Posterior cingulate gyrus (tissue), 11 donors: ENCODE results near the gene MRRF.
"Not testable (repeated sequence)": the region's sequence is repeated elsewhere in the genome, so short reads cannot be mapped to it uniquely, and the experiment has no call there.

Source experiments
- DNase-seq, 10 donors: peaks; one replicate each; pipeline versions ENCODE4 v3.0.0 to v3.0.0-alpha.2; 2020 to 2021; ENCODE audit warnings: mixed read lengths in 3 of 10
- intact Hi-C: fragments of 100-400 bp; cut with DNase I; formaldehyde crosslinking; loops from one replicate; pipeline ENCODE4 v1.15.1; 2023

The MRRF gene

GRCh38 chr9:122268041-122268814 lies 3.5 kb downstream of the MRRF start:
- DNase-seq: no peak
- intact Hi-C loops: loop anchor here (5.0 to 10.0 kb wide), 2 partner anchors 79 to 143 kb away; no protein-coding TSS in a partner anchor

GRCh38 chr9:122274055-122274454 lies 9.4 kb downstream of the MRRF start:
- DNase-seq: no peak
- intact Hi-C loops: no loop called here

GRCh38 chr9:122276096-122276495 lies 11.4 kb downstream of the MRRF start:
- DNase-seq: no peak
- intact Hi-C loops: no loop called here

GRCh38 chr9:122277285-122277897 lies 12.7 kb downstream of the MRRF start:
- DNase-seq: no peak
- intact Hi-C loops: no loop called here

- DNase-seq: no peak
- intact Hi-C loops: no loop called here
Observed at GRCh38 chr9:122281368-122281767, 16.7 kb downstream of the MRRF start.

- no peak for DNase-seq
- intact Hi-C loops: no loop called here
Observed at GRCh38 chr9:122286764-122287163, 22.1 kb downstream of the MRRF start.

- intact Hi-C loops: no loop called here
- DNase-seq: no peak
Observed at GRCh38 chr9:122287214-122287720, 22.6 kb downstream of the MRRF start.

- DNase-seq: no peak
- intact Hi-C loops: no loop called here
Observed at GRCh38 chr9:122291458-122291857, 26.8 kb downstream of the MRRF start.

- intact Hi-C loops: no loop called here
- DNase-seq: no peak
Observed at GRCh38 chr9:122294531-122294930, 29.8 kb downstream of the MRRF start.

GRCh38 chr9:122297512-122297911 lies 32.8 kb downstream of the MRRF start:
- no peak for DNase-seq
- intact Hi-C loops: no loop called here

- no peak for DNase-seq
- intact Hi-C loops: no loop called here
Observed at GRCh38 chr9:122302237-122303093, 37.8 kb downstream of the MRRF start.

GRCh38 chr9:122307061-122307460 lies 42.4 kb downstream of the MRRF start:
- DNase-seq: no peak
- intact Hi-C loops: no loop called here

- no peak for DNase-seq
- intact Hi-C loops: no loop called here
Observed at GRCh38 chr9:122307925-122308324, 43.2 kb downstream of the MRRF start.

- DNase-seq: no peak
- intact Hi-C loops: no loop called here
Observed at GRCh38 chr9:122309861-122310260, 45.2 kb downstream of the MRRF start.

- intact Hi-C loops: no loop called here
Observed at GRCh38 chr9:122314165-122314564, 49.5 kb downstream of the MRRF start.

GRCh38 chr9:122315534-122315933 lies 50.9 kb downstream of the MRRF start:
- intact Hi-C loops: no loop called here
- no peak for DNase-seq

More at GRCh38 chr9:122314165-122314564, 49.5 kb downstream of the MRRF start:
- DNase-seq: peak in 1 of 10 donors; percentile 46

- DNase-seq: peak in 9 of 10 donors; percentile 28 to 95 (median 69)
- intact Hi-C loops: no loop called here
Observed at GRCh38 chr9:122318284-122318683, 53.6 kb downstream of the MRRF start.

- intact Hi-C loops: no loop called here
- DNase-seq: peak in 2 of 10 donors; percentile 26 to 82
Observed at GRCh38 chr9:122320413-122320881, 55.8 kb downstream of the MRRF start.

GRCh38 chr9:122322553-122322952 lies 57.9 kb downstream of the MRRF start:
- intact Hi-C loops: no loop called here

GRCh38 chr9:122324665-122325064 lies 60.0 kb downstream of the MRRF start:
- DNase-seq, intact Hi-C loops: not testable (repeated sequence)

More at GRCh38 chr9:122322553-122322952, 57.9 kb downstream of the MRRF start:
- DNase-seq: no peak

- DNase-seq: no peak
- intact Hi-C loops: no loop called here
Observed at GRCh38 chr9:122325124-122325523, 60.4 kb downstream of the MRRF start.
